Placental epithelial cell (primary cell): ENCODE results near the gene FXR2. TPM values are rescaled to one million over a fixed set of nuclear protein-coding genes. Genes with fewer than 3 reads are reported as not detected.

Source experiments
- small RNA-seq: library from RNA; depleted of rRNA; stranded (forward); fragments of <200 nt; gene quantifications from one replicate; pipeline ENCODE3, GENCODE V24; 2012
- total RNA-seq: library from RNA; depleted of rRNA; stranded (reverse); fragments of >200 nt; gene quantifications from 2 replicates; pipeline ENCODE4 v1.2.3, GENCODE V29; 2012

Gene FXR2
- total RNA-seq, result 36.1 TPM in 2 replicates

GRCh38 chr17:7614425-7615264, at the start of gene FXR2:
Gene FXR2 (minus strand): TSS chr17:7614897. CDS start chr17:7614532, 365 bp downstream.

GRCh38 chr17:7650509-7651096, 35.9 kb upstream of the FXR2 start, which contains the start of gene ATP1B2:
Gene ATP1B2 (plus strand): TSS chr17:7650926. CDS start chr17:7651519, 593 bp downstream.

GRCh38 chr17:7629939-7630571, 15.4 kb upstream of the FXR2 start, which contains the start of gene SHBG:
Gene SHBG (plus strand): TSS chr17:7630135. CDS start chr17:7630173, 38 bp downstream.

DNA sequence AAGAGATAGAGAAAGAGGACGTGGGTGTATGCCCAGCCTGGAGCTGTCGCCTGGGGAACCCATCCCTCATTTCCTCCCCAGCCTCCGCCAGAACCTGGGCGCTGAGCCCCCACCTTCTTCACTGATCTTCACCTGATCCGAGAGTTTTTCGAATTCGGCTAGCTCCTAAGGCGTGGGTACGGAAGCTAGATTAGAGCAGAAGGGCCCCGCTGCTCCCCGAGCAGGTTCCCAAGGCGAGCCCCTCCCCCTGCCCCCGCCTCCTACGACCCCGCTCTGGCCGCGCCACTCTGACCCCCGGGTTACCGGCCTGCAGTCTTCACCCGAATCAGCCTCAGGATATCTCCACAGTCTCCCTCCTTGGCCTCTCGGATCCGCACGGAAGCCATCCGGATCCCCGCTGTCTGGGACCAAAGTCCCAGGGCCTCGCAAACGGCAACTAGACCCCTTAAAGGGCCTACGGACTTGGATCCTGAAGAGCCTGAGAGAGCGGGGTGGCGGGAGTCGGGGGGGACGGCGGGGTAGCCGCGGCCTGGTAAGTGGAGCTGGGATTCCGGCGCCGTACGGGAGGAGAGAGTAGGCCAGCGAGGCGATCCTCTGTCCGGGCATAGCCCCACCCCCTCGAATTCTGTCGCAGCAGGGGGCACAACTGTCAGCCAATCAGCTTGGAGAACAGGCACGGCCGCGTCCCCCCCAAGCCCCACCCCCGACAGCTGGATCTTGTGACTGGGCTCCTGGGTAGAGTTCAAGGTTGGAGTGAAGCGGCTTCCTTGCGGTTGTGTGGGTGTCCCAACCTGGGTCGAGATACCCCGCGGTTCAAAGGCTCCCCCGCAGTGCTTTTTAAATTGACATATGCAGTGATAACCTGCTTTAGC, 12.8 kb upstream of the FXR2 start, which contains the start of gene SAT2:
Gene SAT2 (minus strand): TSS at position 572 of the 872 bp plus-strand sequence. CDS start 186 bp downstream, at position 386.

GRCh38 chr17:7589891-7590691, 24.6 kb downstream of the FXR2 start, which contains the start of gene SOX15:
Gene SOX15 (minus strand): TSS chr17:7590094. CDS start chr17:7589676, 418 bp downstream.

GRCh38 chr17:7583253-7584109, 31.2 kb downstream of the FXR2 start, which contains the start of gene MPDU1:
Gene MPDU1 (plus strand): TSS chr17:7583852. CDS start chr17:7583863, 11 bp downstream.

GRCh38 chr17:7579001-7579833, 35.5 kb downstream of the FXR2 start, which contains the start of gene CD68:
Gene CD68 (plus strand): TSS chr17:7579638. CDS start chr17:7579678, 40 bp downstream.

DNA sequence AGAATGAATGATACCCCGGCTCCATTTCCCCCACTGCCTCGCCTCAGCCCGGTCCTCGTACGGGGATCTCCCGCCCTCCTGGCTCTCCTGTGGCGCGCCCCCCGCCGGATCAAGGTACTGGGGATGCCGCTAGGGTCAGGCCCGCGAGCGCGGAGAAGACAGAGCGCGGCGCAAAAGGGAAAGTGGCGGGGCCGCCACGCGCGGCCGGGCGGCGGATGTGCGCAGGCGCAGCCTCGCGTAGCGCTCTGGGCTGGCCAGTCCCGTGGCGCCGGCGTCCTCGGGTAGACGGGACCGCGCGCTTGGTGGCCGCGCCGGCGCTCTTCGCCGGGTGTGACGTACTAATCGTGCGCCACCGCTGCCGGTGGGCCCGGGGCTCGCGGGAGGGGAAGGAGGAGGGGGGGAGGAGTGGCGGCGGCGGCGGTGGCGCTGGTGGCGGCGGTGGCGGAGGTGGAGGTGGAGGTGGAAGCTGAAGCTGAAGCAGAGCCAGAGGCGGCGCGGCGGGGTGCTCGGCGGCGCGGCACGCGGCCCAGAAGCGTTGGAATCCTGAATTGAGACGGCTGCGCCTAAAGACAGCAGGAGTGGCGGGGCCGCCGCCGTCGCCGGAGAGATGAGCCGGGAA, 53.0 kb downstream of the FXR2 start, which contains the start of gene SENP3:
Gene SENP3 (plus strand): TSS at position 331 of the 619 bp plus-strand sequence. CDS start 1,158 bp downstream, outside the sequence.

GRCh38 chr17:7558544-7559319, 56.0 kb downstream of the FXR2 start, which contains the start of gene TNFSF13:
Gene TNFSF13 (plus strand): TSS chr17:7558750. CDS start chr17:7559040, 290 bp downstream.

DNA sequence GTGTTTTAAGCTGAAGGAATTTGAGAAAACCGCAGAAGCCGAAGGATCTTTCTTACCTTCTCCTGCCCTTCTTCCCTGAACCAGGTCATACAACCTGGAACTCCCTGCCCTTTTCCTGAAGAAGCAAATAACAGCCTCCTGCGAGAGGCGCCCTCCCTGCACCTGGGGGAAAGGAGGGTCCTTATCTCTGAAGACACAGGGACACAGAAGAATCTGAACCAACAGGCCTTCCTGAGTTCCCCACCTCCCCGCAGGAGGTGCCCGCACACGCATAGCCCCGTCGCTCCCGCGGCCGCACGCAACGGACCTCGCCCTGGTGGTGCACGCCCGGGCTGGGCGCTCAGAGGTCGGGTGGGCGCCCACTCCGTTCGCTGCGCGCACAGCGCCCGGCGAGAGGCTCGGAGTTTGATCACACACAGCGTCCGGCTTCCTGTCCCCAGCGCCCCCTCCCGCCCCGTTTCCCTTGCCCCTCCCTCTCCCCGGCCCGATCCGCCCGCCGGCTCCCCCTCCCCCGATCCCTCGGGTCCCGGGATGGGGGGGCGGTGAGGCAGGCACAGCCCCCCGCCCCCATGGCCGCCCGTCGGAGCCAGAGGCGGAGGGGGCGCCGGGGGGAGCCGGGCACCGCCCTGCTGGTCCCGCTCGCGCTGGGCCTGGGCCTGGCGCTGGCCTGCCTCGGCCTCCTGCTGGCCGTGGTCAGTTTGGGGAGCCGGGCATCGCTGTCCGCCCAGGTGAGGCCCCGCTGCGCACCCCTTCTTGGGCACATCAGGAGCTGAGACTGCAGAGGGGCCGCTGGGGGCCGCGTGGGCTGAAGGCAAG, 65.9 kb downstream of the FXR2 start, which contains the start of gene TNFSF12:
Gene TNFSF12 (plus strand): TSS at position 474 of the 816 bp plus-strand sequence. CDS start 96 bp downstream, at position 570.

Small RNAs within 50 kb of the gene (small RNA-seq; reads per million reads assigned to genes)
- gene CD68 (not detected), gene SNORA48 (not detected), gene SNORD10 (not detected)

Other genes with a start within 250 kb of the FXR2 start
- gene TNK1, start 233.8 kb downstream of the FXR2 start, total RNA-seq, result 14.1 and 27.5 TPM in 2 replicates
- 51.8 and 64.1 TPM in 2 replicates for gene PLSCR3, start 220.4 kb downstream of the FXR2 start, total RNA-seq
- 83.7 and 304 TPM in 2 replicates for gene TMEM256, start 210.8 kb downstream of the FXR2 start, total RNA-seq
- gene NLGN2, start 207.1 kb downstream of the FXR2 start, total RNA-seq, result 4.9 and 9.8 TPM in 2 replicates
- gene SPEM1, start 194.6 kb downstream of the FXR2 start, total RNA-seq, result not detected in 2 replicates
- not detected in 2 replicates for gene SPEM2, start 189.3 kb downstream of the FXR2 start, total RNA-seq
- gene SPEM3, start 186.0 kb downstream of the FXR2 start, total RNA-seq, result not detected in 2 replicates
- gene TMEM102, start 179.5 kb downstream of the FXR2 start, total RNA-seq, result 8.6 and 16.8 TPM in 2 replicates
- gene FGF11, start 175.4 kb downstream of the FXR2 start, total RNA-seq, result 2.1 and 3.9 TPM in 2 replicates
- 5.7 and 13.0 TPM in 2 replicates for gene CHRNB1, start 169.8 kb downstream of the FXR2 start, total RNA-seq
- 33.9 and 36.1 TPM in 2 replicates for gene ZBTB4, start 135.3 kb downstream of the FXR2 start, total RNA-seq
- not detected in 2 replicates for gene SLC35G6, start 133.5 kb downstream of the FXR2 start, total RNA-seq
- gene POLR2A, start 130.5 kb downstream of the FXR2 start, total RNA-seq, result 106 and 112 TPM in 2 replicates
- gene TNFSF12, start 65.8 kb downstream of the FXR2 start, total RNA-seq, result 3.4 and 3.5 TPM in 2 replicates
- 1.4 and 1.6 TPM in 2 replicates for gene TNFSF13, start 56.1 kb downstream of the FXR2 start, total RNA-seq
- 40.0 and 67.6 TPM in 2 replicates for gene SENP3, start 53.0 kb downstream of the FXR2 start, total RNA-seq
- gene CD68, start 35.3 kb downstream of the FXR2 start, total RNA-seq, result 2.4 and 3.3 TPM in 2 replicates
- 58.5 and 227 TPM in 2 replicates for gene MPDU1, start 31.0 kb downstream of the FXR2 start, total RNA-seq
- 9.0 and 14.5 TPM in 2 replicates for gene SOX15, start 24.8 kb downstream of the FXR2 start, total RNA-seq
- 16.7 and 38.1 TPM in 2 replicates for gene SAT2, start 12.9 kb upstream of the FXR2 start, total RNA-seq
- 0.87 and 2.4 TPM in 2 replicates for gene SHBG, start 15.2 kb upstream of the FXR2 start, total RNA-seq
- not detected in 2 replicates for gene ATP1B2, start 36.0 kb upstream of the FXR2 start, total RNA-seq
- gene TP53, start 72.6 kb upstream of the FXR2 start, total RNA-seq, result 38.9 and 58.5 TPM in 2 replicates
- 4.7 and 7.0 TPM in 2 replicates for gene WRAP53, start 73.6 kb upstream of the FXR2 start, total RNA-seq
- 2.2 and 5.9 TPM in 2 replicates for gene EFNB3, start 90.3 kb upstream of the FXR2 start, total RNA-seq
- under 0.01 TPM in 1 of 2 replicates, not detected in the other for gene DNAH2, start 102.8 kb upstream of the FXR2 start, total RNA-seq
- gene KDM6B, start 219.3 kb upstream of the FXR2 start, total RNA-seq, result 4.9 and 27.9 TPM in 2 replicates
- 2.0 and 3.3 TPM in 2 replicates for gene TMEM88, start 240.2 kb upstream of the FXR2 start, total RNA-seq
- 65.6 and 78.9 TPM in 2 replicates for gene NAA38, start 242.7 kb upstream of the FXR2 start, total RNA-seq
- gene CYB5D1, start 243.1 kb upstream of the FXR2 start, total RNA-seq, result 9.8 and 10.1 TPM in 2 replicates